K562 (cell line): ENCODE measurements around the gene LILRB3. TPM values are rescaled to one million over a fixed set of nuclear protein-coding genes. Genes with fewer than 3 reads are reported as not detected.

Experiments
- DNMT1 ChIP-seq: fragments of 450-650 bp; IDR thresholded peaks from 2 replicates; pipeline ENCODE4 v1.6.1; 2016; ENCODE audit warnings: antibody characterized with exemption, mild to moderate bottlenecking
- FUS ChIP-seq: fragments of 200-400 bp; formaldehyde crosslinking; optimal IDR thresholded peaks from 2 replicates; pipeline ENCODE3; 2017; ENCODE audit warnings: low read depth, low read length
- IRF2 ChIP-seq: sonication (generic); formaldehyde crosslinking; IDR thresholded peaks from 2 replicates; pipeline ENCODE4 v1.8.1; 2022; ENCODE audit warnings: mild to moderate bottlenecking, missing genetic modification reagents
- KLF13 ChIP-seq: fragments of 450-650 bp; IDR thresholded peaks from 2 replicates; pipeline ENCODE4 v1.6.1; 2016; ENCODE audit warnings: missing genetic modification characterization, low read depth, mild to moderate bottlenecking, missing compliant biosample characterization, moderate library complexity, borderline replicate concordance
- LCOR ChIP-seq: sonication (generic); formaldehyde crosslinking; IDR thresholded peaks from 2 replicates; pipeline ENCODE4 v1.8.0; 2022; ENCODE audit warnings: mild to moderate bottlenecking, missing genetic modification reagents
- NONO ChIP-seq, 2 experiments: fragments of 200-400 bp in 1 of 2; fragments of 450-650 bp in 1 of 2; formaldehyde crosslinking in 1 of 2; IDR thresholded peaks; 2 replicates each; pipeline ENCODE4 v1.6.1; 2017; ENCODE audit warnings: low read depth in 2 of 2, mild to moderate bottlenecking in 2 of 2, moderate library complexity in 2 of 2, low read length in 1 of 2
- NUFIP1 ChIP-seq: fragments of 450-650 bp; IDR thresholded peaks from 2 replicates; pipeline ENCODE4 v1.6.1; 2018; ENCODE audit not compliant: partially characterized antibody
- POLR2H ChIP-seq: IDR thresholded peaks from 2 replicates; pipeline ENCODE4 v1.6.1; 2016; ENCODE audit warnings: missing genetic modification characterization, low read depth, mild to moderate bottlenecking, control low read depth, missing compliant biosample characterization, moderate library complexity
- SAP30 ChIP-seq: fragments of 200-600 bp; sonication (generic); IDR thresholded peaks from 2 replicates; pipeline ENCODE4 v1.6.1; 2012; ENCODE audit warnings: borderline replicate concordance, low read depth, mild to moderate bottlenecking, moderate library complexity, low read length, control low read depth, inconsistent platforms; ENCODE audit not compliant: insufficient read depth, poor library complexity, severe bottlenecking
- SUPT5H ChIP-seq: fragments of 450-650 bp; IDR thresholded peaks from 2 replicates; pipeline ENCODE4 v1.6.1; 2016
- ZFP1 ChIP-seq: fragments of 450-650 bp; formaldehyde crosslinking; IDR thresholded peaks from 2 replicates; pipeline ENCODE4 v1.4.0; 2020; ENCODE audit warnings: mild to moderate bottlenecking, mixed read lengths
- ZNF778 ChIP-seq: fragments of 450-650 bp; formaldehyde crosslinking; IDR thresholded peaks from 2 replicates; pipeline ENCODE4 v1.4.0; 2020; ENCODE audit warnings: mild to moderate bottlenecking, moderate library complexity
- polyA plus RNA-seq, 8 experiments: library from polyadenylated mRNA; depleted of rRNA in 4 of 8; stranded (reverse) in 5 of 8; unstranded in 3 of 8; fragments of >200 nt; fragmentation: Nextera tagmentation in 2 of 8; fragmentation: Illumina TruSeq in 1 of 8; extraction: Ambion mirVana in 2 of 8; extraction: Trizol in 1 of 8; gene quantifications; 2 replicates each; pipeline versions ENCODE4 v1.2.1 to v1.2.3, GENCODE V29; 2011 to 2014; ENCODE audit warnings: inconsistent platforms in 1 of 8, missing spikeins in 1 of 8
- total RNA-seq, 7 experiments: library from RNA; depleted of rRNA in 6 of 7; stranded (reverse); fragments of >200 nt in 6 of 7; fragmentation: Illumina TruSeq in 2 of 7; extraction: Trizol in 2 of 7; gene quantifications; 2 replicates each; pipeline versions ENCODE4 v1.2.1 to v1.2.3, GENCODE V29; 2011 to 2021; ENCODE audit warnings: low replicate concordance in 1 of 7
- TF ChIP-seq, protein P1 (sequence below): fragments of 450-650 bp; IDR thresholded peaks from 2 replicates; pipeline ENCODE4 v1.6.1; 2016; ENCODE audit warnings: low read depth
- TF ChIP-seq, protein P2 (sequence below): fragments of 450-650 bp; IDR thresholded peaks from 2 replicates; pipeline ENCODE4 v1.6.1; 2014; ENCODE audit warnings: low read depth, mild to moderate bottlenecking, moderate library complexity, borderline replicate concordance
- TF ChIP-seq, protein P3 (sequence below): fragments of 250-450 bp; sonication (Bioruptor Pico); IDR thresholded peaks from 2 replicates; pipeline ENCODE4 v1.9.0; 2021; ENCODE audit warnings: mild to moderate bottlenecking

The LILRB3 gene
- total and polyA plus RNA-seq, 9 of the 15 experiments (the other 6 are each of a cell fraction or from before 2014, with no cell fraction given) = 0.01 to 0.09 TPM; not detected in 7

DNA sequence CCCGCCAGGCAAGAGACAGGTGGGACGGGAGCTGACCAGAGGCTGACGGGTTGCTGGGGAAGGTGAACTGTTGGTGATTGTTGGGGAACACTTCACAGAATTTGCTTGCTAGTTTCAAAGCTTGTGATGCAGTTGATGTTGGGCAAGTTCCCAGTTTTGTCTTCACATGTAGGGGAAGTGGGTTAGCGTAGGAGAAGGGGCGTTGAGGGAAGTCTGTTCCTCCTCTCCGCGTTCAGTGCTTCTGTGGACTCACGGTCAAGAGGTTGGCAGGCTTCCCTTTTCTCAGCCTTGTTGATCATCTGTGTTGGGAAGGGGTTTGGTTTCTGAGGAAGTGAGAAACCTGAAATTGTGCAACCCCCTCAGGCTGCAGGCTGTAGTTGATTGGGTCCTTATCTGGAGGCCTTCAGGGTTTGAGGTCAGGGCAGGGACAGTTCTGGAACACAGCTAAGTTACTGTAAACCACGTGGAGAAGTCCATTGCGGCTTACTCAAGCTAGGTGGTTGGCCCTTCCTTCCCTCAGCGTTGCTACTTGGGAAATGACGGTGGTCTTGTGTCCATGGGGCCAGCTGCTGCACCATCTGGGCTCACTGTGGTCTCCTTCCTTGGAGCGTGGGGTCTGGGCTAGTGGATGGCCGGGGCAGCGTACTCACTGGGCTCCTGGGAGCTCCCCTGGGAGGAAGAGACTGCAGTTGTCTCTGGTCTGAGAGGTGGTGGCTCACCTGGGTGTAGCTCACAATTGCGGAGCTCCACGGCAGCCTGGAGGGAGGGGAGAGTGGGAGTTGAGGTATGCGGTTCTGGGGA lies 14.6 kb downstream of the LILRB3 start (continued):
- no peak for TF ChIP-seq FUS
- peak in 1 of 2 experiments; percentile 49; a peak in 2 of 4 replicates for TF ChIP-seq NONO (IDR thresholded peaks at IDR 0.05; ENCODE audit: low read depth in 2 of 2, low read length in 1 of 2)
- TF ChIP-seq, protein P1, sequence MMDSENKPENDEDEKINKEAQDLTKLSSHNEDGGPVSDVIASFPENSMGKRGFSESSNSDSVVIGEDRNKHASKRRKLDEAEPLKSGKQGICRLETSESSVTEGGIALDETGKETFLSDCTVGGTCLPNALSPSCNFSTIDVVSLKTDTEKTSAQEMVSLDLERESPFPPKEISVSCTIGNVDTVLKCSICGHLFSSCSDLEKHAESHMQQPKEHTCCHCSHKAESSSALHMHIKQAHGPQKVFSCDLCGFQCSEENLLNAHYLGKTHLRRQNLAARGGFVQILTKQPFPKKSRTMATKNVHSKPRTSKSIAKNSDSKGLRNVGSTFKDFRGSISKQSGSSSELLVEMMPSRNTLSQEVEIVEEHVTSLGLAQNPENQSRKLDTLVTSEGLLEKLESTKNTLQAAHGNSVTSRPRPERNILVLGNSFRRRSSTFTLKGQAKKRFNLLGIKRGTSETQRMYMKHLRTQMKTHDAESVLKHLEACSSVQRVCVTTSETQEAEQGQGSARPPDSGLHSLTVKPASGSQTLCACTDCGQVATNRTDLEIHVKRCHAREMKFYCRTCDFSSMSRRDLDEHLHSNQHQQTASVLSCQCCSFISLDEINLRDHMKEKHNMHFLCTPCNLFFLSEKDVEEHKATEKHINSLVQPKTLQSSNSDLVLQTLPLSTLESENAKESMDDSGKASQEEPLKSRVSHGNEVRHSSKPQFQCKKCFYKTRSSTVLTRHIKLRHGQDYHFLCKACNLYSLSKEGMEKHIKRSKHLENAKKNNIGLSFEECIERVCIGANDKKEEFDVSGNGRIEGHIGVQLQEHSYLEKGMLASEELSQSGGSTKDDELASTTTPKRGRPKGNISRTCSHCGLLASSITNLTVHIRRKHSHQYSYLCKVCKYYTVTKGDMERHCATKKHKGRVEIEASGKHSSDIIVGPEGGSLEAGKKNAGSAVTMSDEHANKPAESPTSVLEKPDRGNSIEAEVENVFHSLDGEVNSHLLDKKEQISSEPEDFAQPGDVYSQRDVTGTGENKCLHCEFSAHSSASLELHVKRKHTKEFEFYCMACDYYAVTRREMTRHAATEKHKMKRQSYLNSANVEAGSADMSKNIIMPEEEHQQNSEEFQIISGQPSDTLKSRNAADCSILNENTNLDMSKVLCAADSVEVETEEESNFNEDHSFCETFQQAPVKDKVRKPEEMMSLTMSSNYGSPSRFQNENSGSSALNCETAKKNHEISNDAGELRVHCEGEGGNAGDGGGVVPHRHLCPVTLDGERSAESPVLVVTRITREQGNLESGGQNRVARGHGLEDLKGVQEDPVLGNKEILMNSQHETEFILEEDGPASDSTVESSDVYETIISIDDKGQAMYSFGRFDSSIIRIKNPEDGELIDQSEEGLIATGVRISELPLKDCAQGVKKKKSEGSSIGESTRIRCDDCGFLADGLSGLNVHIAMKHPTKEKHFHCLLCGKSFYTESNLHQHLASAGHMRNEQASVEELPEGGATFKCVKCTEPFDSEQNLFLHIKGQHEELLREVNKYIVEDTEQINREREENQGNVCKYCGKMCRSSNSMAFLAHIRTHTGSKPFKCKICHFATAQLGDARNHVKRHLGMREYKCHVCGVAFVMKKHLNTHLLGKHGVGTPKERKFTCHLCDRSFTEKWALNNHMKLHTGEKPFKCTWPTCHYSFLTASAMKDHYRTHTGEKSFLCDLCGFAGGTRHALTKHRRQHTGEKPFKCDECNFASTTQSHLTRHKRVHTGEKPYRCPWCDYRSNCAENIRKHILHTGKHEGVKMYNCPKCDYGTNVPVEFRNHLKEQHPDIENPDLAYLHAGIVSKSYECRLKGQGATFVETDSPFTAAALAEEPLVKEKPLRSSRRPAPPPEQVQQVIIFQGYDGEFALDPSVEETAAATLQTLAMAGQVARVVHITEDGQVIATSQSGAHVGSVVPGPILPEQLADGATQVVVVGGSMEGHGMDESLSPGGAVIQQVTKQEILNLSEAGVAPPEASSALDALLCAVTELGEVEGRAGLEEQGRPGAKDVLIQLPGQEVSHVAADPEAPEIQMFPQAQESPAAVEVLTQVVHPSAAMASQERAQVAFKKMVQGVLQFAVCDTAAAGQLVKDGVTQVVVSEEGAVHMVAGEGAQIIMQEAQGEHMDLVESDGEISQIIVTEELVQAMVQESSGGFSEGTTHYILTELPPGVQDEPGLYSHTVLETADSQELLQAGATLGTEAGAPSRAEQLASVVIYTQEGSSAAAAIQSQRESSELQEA = no peak
- no peak for TF ChIP-seq SAP30
- TF ChIP-seq ZFP1 (CRISPR knock-in tag) = peak; percentile 49; the same call in 1 of the 2 replicates
- TF ChIP-seq DNMT1 = peak; percentile 35; the same call in 1 of the 2 replicates
- peak; percentile 47; the same call in 1 of the 2 replicates for TF ChIP-seq KLF13 (tag)
- peak; percentile 60; the same call in 1 of the 2 replicates for TF ChIP-seq LCOR (CRISPR knock-in tag)
- TF ChIP-seq NUFIP1 = peak; percentile 77
- no peak for TF ChIP-seq ZNF778 (CRISPR knock-in tag)
- TF ChIP-seq, protein P2, sequence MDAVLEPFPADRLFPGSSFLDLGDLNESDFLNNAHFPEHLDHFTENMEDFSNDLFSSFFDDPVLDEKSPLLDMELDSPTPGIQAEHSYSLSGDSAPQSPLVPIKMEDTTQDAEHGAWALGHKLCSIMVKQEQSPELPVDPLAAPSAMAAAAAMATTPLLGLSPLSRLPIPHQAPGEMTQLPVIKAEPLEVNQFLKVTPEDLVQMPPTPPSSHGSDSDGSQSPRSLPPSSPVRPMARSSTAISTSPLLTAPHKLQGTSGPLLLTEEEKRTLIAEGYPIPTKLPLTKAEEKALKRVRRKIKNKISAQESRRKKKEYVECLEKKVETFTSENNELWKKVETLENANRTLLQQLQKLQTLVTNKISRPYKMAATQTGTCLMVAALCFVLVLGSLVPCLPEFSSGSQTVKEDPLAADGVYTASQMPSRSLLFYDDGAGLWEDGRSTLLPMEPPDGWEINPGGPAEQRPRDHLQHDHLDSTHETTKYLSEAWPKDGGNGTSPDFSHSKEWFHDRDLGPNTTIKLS = peak; percentile 68; the same call in 1 of the 2 replicates
- no peak for TF ChIP-seq IRF2 (CRISPR knock-in tag)
- TF ChIP-seq, protein P3, sequence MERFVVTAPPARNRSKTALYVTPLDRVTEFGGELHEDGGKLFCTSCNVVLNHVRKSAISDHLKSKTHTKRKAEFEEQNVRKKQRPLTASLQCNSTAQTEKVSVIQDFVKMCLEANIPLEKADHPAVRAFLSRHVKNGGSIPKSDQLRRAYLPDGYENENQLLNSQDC (CRISPR knock-in tag) = peak; percentile 65; the same call in 1 of the 2 replicates
- TF ChIP-seq POLR2H (tag) = peak; percentile 32; the same call in 1 of the 2 replicates
- peak; percentile 95 for TF ChIP-seq SUPT5H
